Activated CD4-positive, alpha-beta T cell treated with anti-CD3 and anti-CD28 coated beads, Interleukin-2, amount 50 U/mL, for 48 hours (primary cell): ENCODE results near the gene AP1G2.

Source experiments
- DNase-seq, 2 experiments: peaks; one replicate each; pipeline ENCODE4 v3.0.0-alpha.2; 2020

The AP1G2 gene

GRCh38 chr14:23513005-23513817 lies 54.4 kb downstream of the AP1G2 start:
- DNase-seq: no peak

- peak in 1 of 2 experiments; percentile 3 for DNase-seq
These were observed 55.4 kb downstream of the AP1G2 start for GRCh38 chr14:23512156-23512555.
